Measurements from ENCODE around the gene CASP8. TPM values are rescaled to one million over a fixed set of nuclear protein-coding genes. Genes with fewer than 3 reads are reported as not detected.
A peak's percentile ranks its signal among the peaks of the same experiment; 100 is the strongest.

CASP8 gene
- total RNA-seq, 1 donor from 2014 or later: 14.0 TPM

DNA sequence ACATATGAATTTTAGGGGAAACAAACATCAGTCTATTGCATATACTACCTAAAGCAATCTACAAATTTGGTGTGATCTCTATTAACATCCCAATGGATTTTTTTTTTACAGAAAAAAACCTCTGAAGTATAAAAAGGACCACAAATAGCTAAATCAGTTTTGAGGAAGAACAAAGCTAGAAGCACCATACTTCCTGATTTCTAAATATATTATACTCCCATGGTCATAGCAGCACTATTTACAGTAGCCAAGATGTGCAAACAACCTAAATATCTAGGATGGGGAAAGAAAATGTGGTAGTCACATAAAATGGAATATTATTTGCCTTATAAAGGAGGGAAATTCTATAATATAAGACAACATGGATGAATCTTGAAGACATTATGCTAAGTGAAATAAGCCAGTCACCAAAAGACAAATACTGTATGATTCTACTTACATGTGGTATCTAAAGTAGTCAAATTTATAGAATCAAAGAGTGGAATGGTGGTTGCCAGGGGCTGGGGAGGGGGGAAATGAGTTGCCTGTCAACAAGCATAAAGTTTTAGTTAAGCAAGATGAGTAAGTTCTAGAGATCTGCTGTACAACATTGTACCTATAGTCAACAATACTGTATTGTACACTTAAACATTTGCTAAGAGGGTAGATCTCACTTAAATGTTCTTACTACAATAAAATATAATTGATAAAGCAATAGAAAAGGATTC is 17.6 kb upstream of the CASP8 start:
- no peak for DNase-seq (ENCODE audit: low read depth, low spot score)

DNA sequence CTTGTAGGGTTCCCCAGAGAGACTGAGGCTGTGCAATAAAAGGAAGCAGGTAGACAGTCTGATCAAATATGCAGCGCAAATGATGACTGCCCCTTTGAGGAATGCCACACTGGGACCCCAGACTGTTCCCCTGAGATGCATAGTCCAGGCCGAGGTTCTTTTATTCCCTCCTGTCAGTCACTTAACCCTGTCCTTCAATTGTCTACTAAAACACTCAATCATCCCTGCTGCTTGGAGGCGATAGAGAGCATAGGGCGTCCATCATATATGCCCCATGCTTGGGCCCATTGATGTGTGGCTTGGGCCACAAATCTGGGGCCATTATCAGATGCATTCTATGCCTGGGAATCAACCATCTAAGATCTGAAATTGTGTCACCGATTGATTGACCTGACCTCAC is 15.5 kb upstream of the CASP8 start:
- DNase-seq (ENCODE audit: low read depth, low spot score): no peak

DNA sequence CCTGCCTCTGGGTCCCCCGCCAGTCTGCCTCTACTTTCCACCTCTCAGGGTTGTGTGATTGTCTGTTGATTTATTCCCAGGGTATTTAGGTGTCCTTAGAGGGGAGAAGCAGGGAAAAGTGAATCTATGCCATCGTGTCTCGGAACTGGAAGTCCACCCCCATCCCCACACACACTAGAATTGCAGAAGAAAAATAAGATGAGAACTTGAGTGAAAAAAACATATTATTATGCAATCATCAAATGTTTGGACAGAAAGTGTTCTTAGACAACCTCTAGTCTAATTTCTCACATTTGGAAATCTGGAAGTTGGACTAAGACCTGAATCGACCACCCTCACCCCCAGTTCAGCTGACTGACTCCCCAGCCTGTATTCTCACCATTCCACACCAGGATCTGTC is 14.1 kb upstream of the CASP8 start:
- DNase-seq (ENCODE audit: low read depth, low spot score): no peak

DNA sequence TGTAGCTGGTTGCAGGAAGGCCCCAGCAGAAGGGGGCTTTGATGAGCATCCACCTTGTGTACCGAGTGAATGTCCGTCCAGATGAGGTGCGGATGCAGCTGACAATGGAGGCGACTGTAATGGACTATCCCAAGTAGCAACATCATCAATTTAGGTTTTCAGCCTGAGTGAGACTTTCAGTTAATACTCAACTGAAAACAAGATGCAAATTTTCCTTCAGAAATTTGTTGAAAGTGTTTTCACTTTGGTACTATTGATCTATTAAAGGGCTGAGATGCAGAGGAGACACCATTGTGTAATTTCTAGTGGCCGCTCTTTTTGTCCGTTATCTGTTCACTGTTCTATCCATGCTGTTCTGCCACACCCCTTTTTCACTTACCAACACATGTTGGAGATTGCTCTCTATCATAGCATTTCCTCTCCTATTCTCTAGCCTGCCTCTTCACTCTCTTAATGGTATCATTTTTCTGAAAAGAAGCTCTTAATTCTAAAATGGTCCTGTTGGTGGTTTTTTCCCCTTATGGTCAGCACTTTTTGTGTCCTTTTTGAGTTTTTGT is 12.0 kb upstream of the CASP8 start:
- DNase-seq (ENCODE audit: low read depth, low spot score): no peak

DNA sequence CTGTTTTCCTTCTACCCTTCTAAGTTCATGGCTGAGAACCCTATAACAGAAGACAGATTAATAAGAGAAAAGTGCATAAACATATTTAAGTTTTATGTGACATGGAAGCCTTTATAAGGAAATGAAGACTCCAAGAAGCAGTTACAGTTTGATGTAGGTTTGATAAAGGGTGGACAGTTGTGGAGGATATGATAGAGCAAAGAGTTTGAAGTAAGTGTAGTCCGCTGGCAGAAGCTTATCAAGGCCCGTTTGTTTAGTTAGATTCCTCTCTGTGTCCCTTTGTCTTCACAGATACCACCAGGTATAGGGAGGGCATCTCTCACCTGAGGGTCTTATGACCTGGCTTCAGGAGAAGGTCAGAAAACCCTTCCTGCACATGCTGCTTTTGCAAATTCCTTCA is 10.4 kb upstream of the CASP8 start:
- DNase-seq (ENCODE audit: low read depth, low spot score): no peak

DNA sequence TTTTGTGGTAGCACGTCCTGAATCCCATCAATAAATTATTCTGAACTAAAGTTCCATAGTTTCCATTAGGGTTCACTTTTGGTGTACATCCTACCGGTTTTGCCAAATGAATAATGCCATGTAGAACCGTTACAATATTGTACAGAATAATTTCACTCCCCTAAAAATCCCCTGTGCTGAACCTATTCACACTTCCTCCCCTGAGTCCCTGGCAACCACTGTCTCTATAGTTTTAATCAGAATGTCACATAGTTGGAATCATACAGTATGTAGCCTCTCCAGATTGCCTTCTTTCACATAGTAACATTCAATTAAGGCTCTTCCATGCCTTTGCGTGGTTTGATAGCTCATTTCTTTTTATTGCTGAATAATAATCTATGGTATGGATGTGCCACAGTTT is 9.6 kb upstream of the CASP8 start:
- DNase-seq (ENCODE audit: low read depth, low spot score): no peak

DNA sequence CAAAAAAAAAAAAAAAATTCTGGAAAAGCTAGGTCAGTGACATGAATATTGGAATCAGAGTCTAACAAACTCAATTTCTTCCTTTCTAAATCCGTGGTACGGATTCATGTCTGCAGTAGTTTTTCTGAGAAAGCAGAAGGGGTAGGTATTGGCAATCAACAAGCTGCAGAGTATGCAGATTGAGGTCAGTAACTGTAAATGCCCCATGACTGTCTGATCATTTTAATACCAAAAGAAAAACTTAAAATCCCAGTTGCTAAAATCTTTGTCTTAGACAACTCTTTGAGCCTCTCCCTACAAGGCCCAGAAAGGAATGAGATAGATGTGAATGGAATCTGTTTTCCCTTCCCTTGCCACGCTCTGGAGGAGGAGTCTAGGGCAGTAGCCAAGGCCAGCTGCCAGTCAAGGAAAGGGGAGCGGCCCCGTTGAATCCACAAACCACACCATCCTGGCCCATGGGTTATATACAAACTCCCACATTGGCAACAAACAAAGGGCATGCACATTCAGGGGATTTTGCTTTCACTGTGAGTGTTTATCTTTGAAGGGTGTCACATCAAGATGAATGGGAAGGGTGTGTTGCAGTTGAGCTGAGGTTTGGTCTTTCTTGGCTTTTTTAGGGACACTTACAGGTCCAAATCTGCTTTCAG is 6.1 kb upstream of the CASP8 start:
- no peak for DNase-seq (ENCODE audit: low read depth, low spot score)

DNA sequence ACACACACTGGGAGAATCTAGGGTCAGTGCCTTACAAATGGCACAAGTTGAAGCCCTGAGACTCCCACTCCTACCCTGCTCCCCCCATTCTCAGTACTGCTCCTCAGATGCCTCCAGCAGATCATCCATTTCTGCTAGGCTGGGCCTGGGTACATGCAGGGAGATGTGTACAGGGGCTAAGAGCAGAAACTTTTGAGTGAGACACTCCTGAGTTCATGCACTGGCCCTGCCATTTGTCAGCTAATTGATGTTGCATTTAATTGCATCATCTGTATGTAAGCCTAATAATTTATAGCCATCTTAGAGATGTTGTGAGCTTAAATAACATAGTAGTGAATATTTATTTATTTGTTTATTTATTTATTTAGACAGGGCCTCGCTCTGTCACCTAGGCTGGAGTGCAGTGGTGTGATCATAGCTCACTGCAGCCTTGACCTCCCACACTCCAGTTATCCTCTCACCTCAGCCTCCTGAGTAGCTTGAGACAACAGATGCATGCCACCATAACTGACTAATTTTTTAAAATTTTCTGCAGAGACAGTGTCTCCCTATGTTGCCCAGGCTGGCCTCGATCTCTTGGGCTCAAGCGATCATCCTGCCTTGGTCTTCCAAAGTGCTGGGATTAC is 4.8 kb upstream of the CASP8 start:
- no peak for DNase-seq (ENCODE audit: low read depth, low spot score)

DNA sequence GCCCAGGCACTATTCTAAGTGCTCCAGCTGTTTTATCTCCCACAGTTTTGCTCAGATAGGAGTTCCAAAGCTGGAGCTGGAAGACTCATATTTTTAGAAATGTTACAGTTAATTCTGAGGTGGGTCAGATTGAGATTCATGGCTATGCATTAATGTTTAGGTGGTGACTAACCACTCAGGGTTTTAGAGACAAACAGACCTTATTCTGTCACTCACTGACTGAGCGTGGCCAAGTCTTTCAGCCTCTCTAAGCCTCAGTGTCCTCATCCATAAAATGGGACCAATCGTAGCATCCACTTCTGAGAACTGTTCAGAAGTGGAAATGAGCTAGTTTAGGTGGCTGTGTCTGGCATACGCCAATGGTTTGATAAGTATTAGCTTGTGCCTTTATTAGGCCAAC is 4.3 kb upstream of the CASP8 start:
- no peak for DNase-seq (ENCODE audit: low read depth, low spot score)

DNA sequence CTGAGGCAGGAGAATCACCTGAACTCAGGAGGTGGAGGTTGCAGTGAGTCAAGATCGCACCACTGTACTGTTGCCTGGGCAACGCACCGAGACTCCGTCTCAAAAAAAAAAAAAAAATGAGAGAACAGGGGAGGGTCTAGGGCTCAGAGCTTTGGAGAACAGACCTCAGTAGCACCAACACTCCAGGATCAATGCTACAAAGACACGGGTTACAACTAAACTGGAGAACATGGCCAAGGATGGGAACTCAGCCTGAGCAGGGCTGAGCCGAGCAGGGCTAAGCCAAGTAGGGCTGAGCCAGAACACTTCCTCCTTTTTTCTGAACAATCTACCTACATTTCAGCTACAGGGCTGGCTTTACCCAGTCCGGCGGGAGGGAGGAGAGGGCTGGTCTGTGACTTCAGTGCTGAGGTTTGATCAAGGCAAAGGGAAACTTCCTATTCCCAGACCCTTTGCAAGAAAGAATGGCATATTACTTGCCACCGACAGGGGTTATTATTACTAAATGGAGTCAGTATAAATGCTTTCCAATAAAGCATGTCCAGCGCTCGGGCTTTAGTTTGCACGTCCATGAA is 2.9 kb upstream of the CASP8 start:
- DNase-seq (ENCODE audit: low read depth, low spot score): no peak

DNA sequence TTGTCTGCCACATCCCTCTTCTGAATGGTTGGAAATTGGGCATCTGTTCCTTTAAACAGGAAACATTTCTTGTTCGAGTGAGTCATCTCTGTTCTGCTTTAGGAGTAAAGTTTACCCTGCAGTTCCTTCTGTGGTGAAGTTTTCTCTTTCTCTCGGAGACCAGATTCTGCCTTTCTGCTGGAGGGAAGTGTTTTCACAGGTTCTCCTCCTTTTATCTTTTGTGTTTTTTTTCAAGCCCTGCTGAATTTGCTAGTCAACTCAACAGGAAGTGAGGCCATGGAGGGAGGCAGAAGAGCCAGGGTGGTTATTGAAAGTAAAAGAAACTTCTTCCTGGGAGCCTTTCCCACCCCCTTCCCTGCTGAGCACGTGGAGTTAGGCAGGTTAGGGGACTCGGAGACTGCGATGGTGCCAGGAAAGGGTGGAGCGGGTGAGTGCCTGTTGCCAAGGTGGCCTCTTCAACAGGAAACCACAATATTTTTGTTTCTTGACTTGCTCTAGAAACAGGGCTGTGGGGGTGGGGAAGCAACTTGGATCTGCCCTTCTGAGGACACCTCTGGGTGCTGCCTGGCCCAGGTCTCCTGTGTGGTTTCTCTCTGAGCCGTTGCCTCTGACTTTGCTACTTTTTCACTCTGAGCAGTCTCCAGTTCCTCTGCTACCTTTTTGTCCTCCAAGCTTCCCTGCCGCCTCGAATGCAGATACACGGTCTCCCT is 2.2 kb upstream of the CASP8 start:
- peak; percentile 59 for DNase-seq (ENCODE audit: low read depth, low spot score)

DNA sequence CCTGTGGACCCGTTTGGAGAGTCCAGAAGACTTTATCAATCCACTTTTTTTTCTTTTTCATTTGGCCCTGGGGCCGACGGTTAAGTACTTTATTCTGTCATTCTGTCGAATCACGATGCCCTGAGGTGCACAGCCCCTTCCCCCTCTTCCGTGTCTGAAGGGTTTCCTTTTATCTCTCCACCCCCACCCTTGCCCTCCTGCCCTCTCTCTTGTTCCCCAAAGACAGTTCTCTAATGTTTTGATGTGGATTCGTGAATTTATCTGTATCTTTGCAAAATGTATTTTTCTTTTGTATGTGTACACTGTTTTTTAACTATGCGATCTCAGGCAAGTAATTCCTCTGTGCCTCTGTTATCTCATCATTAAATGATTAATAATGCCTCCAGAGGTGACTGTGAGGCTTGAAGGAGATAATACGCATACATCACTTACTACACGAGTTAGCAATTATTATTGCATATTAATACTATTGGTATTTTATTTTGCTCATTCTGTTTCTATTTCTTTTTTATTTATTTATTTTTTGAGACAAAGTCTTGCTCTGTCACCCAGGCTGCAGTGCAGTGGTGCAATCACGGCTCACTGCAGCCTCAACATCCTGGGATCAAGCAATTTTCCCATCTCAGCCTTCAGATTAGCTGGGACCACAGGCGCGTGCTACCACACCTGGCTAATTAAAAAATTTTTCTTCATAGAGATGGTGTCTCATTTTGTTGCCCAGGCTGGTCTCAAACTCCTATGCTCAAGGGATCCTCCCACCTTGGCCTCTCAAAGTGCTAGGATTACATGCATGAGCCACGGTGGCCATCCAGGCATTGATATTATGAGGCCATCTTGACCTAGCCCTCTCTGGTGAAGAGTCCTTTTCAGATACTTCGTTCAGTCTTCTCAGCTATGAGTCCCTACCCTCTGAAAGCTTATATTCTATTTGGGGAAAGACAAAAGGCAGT is 1.4 kb upstream of the CASP8 start:
- no peak for DNase-seq (ENCODE audit: low read depth, low spot score)

DNA sequence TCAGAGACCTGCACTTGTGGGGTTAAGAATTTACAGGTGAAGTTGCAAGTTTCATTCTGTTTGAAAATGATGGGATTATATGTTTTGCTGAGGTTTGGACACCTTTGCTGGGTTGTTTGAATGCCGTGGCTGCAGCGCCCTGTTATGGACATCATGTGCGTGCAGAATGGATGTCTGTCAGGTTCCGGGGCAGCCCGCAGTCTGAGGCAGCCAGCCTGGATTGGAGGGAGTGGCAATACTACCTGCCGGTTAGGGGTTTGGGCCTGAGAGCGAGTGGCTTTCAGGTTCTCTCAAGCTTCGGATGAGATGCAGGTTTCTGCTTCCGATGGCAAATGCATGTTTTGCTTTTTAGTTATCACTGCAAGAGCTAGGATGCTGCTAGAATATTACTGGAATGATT is 1.1 kb downstream of the CASP8 start:
- no peak for DNase-seq (ENCODE audit: low read depth, low spot score)

DNA sequence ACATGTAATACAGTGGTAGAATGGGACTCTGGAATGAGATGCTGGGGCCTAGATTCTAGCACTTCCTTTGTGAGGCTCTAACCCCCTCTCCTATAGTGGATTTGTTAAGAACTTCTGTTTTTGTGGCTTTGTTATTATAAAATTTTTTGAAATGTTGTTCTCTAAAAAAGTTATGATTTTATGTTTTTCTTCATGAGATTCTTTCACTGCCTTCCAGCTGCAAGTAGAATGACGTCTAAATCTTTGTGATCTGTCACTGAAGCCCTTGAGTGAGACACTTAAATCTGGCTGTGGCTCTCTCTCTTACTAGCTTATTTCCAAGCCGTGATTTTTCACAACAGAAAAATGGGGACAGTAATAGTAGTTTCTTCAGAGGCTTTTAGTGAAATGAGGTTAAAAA is 1.6 kb downstream of the CASP8 start:
- DNase-seq (ENCODE audit: low read depth, low spot score): no peak

DNA sequence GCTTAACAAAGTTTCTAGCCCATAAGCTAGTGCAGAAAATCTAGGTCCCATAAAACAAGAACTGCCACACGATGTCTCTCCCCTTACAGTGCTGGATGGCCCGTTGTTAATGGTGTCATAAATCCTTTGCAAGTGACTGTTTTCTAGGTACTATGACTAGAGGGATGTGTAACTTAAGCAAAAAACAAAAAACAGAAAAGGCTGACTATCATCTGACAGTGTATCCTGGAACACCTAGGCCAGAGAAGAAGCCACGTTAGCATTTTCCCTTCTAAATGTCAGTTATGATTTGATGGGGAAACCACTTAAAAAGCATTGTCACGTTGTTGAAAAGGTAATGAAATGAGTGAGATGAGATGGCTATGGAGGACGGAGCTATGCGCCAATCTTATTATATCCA is 2.4 kb downstream of the CASP8 start:
- DNase-seq (ENCODE audit: low read depth, low spot score): no peak

DNA sequence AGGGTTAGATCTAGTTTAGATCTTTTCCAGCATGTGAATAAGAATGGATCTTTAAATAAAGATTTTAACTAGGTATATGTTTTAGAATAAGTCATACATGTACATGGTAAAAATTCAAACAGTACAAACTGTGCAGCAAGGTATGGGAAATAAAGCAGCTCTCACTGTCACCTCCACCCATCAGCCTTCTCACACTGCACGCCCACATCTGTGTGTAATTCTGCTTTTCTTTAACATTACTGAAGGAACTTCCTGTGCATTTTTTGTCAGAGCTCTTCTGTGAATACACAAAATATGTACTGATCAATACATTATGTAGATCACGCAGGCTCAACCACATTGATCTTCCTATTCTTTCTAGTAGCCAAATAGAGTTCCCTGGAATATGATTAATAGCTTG is 3.4 kb downstream of the CASP8 start:
- no peak for DNase-seq (ENCODE audit: low read depth, low spot score)

DNA sequence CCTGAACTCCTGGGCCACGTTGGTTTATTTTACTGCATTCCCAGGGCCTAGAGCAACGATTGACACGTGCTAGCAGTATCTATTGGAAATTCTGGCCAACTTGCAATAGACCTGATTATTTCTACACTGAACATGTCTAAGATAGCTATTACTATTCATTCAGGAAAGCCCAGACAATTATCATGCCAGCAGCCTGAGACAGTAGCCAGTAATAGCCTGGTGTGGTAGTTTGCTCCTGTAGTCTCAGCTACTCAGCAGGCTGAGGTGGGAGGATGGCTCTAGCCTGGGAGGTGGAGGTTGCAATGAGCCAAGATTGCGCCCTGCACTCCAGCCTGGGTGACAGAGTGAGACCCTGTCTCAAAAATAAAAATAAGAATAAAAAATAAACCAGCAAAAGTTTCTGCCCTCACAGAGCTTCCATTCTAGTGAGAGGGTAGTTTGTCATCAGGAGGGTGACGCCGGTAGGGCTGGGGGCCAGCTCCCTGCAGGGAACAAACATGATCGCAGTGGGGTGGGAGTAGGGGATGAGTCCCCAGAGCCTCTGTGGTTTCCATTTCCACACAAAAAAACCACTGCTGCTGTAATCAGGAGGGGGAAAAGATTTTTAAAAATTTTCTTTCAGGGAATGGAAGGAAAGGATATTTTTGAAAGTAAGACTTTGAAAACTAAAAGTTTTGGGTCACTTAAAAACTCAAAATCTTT is 4.3 kb downstream of the CASP8 start:
- no peak for DNase-seq (ENCODE audit: low read depth, low spot score)

DNA sequence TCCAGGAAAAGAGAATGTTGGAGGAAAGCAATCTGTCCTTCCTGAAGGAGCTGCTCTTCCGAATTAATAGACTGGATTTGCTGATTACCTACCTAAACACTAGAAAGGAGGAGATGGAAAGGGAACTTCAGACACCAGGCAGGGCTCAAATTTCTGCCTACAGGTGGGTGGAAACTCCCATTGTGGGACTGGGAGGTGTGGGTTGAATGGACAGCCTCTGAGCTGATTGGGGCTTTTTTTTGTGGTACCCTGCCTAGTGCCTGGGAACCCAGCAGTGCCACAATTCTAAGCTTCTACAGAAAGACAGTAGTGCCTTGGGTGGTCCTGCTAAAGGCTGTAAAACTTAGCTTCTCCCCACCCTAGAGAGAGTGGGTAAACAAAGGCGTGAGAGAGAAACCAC is 6.3 kb downstream of the CASP8 start:
- DNase-seq (ENCODE audit: low read depth, low spot score): no peak

DNA sequence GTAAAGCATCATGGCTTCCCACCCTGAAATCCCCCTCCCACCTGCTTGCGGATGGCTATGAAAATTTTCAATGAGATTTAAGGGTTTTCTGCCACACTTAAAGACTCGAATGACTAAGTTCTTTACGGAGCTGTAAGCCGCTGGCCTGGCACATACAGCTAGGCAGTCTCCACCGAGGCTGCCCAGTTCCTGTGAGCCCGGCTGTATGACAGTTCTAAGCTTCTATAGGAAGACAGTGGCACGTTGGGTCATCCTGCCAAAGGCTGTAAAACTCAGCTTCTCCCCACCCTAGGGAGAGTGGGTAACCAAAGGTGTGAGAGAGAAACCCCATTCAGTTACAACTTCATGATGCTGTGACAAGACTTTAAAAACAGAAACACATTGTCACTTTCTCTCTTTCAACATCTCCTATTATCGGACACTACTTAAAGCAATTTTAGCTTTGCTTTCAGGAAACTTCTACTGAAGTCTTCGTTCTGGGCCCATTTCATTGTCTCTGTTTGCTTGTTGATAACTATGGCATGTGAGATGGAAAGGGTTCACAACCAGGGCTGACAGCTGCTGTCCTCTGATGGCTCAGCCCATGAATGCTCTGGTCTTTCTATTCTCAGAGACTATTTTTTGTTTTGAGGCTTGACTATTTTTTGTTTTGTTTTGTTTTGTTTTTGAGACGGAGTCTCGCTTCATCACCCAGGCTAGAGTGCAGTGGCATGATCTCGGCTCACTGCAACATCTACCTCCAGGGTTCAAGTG is 7.1 kb downstream of the CASP8 start:
- no peak for DNase-seq (ENCODE audit: low read depth, low spot score)
